Measurements from ENCODE around the gene ATR.
"Not testable (repeated sequence)": the region's sequence is repeated elsewhere in the genome, so short reads cannot be mapped to it uniquely, and the experiment has no call there.

ATR gene

GRCh38 chr3:142576792-142577191 lies 1.7 kb downstream of the ATR start:
- TF ChIP-seq CTCF (IDR thresholded peaks at IDR 0.05; ENCODE audit: insufficient read depth, low read depth, low read length, missing control alignments): no peak
- H3K4me3 ChIP-seq (ENCODE audit: low read depth, low read length): peak overlapping the region; percentile 94
- DNase-seq (ENCODE audit: low read depth): no peak

GRCh38 chr3:142574665-142575064 lies 3.9 kb downstream of the ATR start:
- no peak for TF ChIP-seq CTCF (IDR thresholded peaks at IDR 0.05; ENCODE audit: insufficient read depth, low read depth, low read length, missing control alignments)
- no peak for DNase-seq (ENCODE audit: low read depth)
- H3K4me3 ChIP-seq (ENCODE audit: low read depth, low read length): no peak overlapping the region

GRCh38 chr3:142574223-142574622 lies 4.3 kb downstream of the ATR start:
- DNase-seq (ENCODE audit: low read depth); H3K4me3 ChIP-seq (ENCODE audit: low read depth, low read length): not testable (repeated sequence)

GRCh38 chr3:142569422-142569821 lies 9.1 kb downstream of the ATR start:
- H3K4me3 ChIP-seq (ENCODE audit: low read depth, low read length); DNase-seq (ENCODE audit: low read depth): not testable (repeated sequence)

- TF ChIP-seq CTCF (IDR thresholded peaks at IDR 0.05; ENCODE audit: insufficient read depth, low read depth, low read length, missing control alignments): no peak
- H3K4me3 ChIP-seq (ENCODE audit: low read depth, low read length): no peak overlapping the region
- DNase-seq (ENCODE audit: low read depth): no peak
Observed at GRCh38 chr3:142568393-142569017, 10.0 kb downstream of the ATR start.

- no peak for DNase-seq (ENCODE audit: low read depth)
- no peak overlapping the region for H3K4me3 ChIP-seq (ENCODE audit: low read depth, low read length)
- TF ChIP-seq CTCF (IDR thresholded peaks at IDR 0.05; ENCODE audit: insufficient read depth, low read depth, low read length, missing control alignments): no peak
Observed at GRCh38 chr3:142566096-142566495, 12.4 kb downstream of the ATR start.

- TF ChIP-seq CTCF (IDR thresholded peaks at IDR 0.05; ENCODE audit: insufficient read depth, low read depth, low read length, missing control alignments): no peak
- no peak overlapping the region for H3K4me3 ChIP-seq (ENCODE audit: low read depth, low read length)
- no peak for DNase-seq (ENCODE audit: low read depth)
Observed at GRCh38 chr3:142563496-142563997, 15.0 kb downstream of the ATR start.

GRCh38 chr3:142560118-142560517 lies 18.4 kb downstream of the ATR start:
- DNase-seq (ENCODE audit: low read depth): no peak
- no peak overlapping the region for H3K4me3 ChIP-seq (ENCODE audit: low read depth, low read length)
- TF ChIP-seq CTCF (IDR thresholded peaks at IDR 0.05; ENCODE audit: insufficient read depth, low read depth, low read length, missing control alignments): no peak
